Right forelimb (tissue), 1 donor: ENCODE measurements around the gene BACH2.
A peak's percentile ranks its signal among the peaks of the same experiment; 100 is the strongest.

ENCODE experiments used
- DNase-seq: peaks from one replicate; pipeline ENCODE4 v3.0.0-alpha.2; 2018

Gene BACH2

DNA sequence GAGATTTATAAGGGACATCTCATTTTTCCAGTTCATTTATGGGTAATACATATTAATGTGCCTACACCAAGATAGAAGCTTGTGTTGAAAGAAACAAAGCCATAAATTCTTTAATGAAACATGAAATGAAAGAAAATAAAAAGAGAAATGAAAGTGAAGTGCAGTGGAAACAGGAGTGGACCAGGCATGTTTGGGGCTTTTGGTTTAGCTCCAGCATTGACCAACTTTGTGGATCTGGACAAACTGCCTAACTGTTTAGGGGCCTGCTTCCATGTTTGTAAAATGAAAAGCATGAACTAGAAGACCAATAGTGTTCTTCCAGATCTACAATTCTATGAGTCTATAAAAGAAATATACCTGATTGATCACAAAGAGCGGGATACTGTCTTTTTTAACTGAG, 277.4 kb downstream of the BACH2 start:
- no peak for DNase-seq

DNA sequence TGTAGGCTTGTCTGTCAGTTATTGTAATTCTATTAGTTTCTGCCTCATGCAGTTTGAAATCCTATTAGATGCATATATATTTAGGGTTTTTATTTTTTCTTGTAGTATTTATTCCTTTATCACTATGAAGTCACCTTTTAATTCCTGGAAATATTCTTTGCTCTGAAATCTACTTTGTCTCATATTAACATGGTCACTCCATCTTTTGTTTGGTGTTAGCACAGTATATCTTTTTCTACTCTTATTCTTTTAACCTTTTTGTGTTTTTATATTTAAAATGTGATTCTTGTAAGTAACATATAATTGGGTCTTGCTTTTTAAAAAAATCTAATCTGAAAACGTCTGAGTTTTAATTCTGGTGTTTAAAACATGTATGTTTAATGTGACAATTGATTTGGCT, 280.8 kb downstream of the BACH2 start:
- no peak for DNase-seq

DNA sequence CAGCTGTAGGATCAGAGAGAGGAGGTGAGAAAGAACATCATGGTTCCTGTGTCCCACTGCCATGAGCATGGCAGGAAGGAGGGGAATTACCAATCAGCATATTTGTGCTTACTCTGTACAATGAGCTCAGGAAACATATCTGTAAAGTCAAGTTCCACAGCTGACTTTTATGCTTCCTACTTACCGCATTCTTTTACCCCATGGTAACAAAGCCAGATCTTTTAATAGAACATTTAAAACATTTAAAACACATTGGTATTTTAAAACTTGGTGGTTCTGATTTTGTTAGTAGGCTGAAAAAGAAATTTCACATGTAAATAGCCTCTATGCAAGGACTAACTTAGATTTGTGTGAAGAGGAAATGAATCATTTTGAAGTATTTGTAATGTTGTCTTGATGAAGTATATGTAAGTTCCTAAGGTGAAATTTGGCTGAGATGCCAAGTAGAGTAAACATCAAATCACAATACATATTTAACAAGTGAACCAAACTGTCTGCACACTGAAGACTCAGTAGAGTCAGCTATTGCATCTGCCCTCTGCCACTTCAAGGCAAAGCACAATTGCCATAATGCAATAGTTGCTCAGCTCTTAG, 287.6 kb downstream of the BACH2 start:
- no peak for DNase-seq

DNA sequence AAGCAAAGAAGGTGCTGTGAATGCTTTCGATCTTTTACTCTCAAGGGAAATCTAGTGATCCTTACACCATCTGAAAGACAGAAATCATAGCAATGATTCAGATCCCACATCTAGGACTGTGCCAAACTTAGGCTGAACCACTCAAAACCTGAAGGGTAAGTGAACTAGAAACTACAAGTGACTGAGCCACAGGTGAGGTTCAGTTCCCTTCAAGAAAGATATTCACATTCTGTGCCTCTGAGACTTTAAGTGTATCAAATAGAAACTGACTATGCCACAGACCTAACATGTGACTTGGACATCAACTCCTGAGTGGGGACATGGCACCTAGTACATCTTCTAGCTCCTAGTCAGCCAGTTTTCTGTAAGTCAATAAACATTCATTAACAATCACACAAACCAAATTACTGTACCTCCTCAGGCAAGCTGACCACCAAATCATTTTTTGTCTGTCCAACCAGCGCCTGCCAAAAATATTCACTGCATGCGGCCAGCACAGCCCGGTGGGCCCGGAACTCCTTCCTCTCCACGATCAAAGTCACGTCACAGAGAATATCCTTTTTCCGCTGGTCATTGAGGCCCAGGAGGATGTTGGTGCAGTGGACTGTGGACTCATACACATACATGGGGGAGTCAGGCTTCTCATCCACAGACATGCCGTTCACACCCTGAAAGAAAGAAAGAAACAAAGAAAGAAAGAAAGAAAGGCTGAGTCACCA, 288.3 kb downstream of the BACH2 start:
- DNase-seq, result no peak

DNA sequence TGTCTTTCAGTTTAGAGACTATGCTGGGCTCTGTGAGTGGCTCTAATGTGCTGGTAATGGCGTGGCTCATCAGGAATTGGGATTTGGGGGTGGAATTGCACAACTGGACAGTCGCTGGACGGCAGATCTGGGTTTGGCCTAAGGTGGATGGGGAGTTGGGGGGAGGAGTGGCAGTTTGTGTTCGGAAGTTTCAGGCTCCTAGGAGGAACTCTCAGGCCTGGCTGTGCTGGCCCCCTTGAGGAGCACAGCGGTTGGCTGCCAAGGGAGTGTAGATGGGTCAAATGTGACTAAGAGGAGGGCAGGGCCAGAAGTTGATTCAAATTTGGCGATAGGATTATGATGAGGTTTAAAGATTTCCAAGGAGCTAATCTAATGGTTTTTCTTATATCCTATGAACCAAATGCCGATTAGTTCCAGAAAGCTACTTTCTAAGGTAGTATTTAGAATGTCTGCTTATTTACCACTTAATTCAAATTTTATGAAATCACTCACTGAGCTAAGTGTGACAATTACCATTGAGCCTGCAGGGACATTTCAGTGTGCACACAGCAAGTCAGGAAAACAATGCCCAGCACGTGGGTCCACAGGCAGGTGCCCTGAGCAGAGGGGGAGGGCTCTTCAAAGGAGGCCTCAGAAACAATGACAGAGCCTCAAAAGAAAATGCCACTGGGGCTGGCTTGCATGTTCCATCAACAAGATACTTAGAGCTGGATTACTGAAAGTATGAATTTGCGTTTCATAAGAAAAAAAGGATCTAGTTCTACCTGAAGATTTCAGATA, 291.4 kb downstream of the BACH2 start:
- DNase-seq, result no peak

DNA sequence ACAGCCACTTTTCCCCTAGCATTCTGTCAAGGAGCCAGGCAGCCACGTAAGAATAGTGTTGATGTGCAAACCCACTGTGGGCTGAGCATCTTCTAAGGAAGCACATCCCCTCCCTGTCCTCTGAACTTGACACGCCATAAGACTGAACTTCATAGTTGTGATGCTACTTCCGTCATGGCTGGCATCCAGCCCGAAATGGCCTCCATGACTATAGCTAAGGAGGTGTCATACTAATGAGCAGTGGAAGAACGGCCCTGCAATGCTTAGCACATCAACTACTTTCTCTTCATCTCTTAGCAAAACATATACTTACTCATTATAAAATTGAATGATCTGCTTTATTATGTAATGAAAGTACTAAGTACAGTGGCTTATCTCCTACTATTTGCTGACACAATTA, 292.1 kb downstream of the BACH2 start:
- DNase-seq, result no peak

DNA sequence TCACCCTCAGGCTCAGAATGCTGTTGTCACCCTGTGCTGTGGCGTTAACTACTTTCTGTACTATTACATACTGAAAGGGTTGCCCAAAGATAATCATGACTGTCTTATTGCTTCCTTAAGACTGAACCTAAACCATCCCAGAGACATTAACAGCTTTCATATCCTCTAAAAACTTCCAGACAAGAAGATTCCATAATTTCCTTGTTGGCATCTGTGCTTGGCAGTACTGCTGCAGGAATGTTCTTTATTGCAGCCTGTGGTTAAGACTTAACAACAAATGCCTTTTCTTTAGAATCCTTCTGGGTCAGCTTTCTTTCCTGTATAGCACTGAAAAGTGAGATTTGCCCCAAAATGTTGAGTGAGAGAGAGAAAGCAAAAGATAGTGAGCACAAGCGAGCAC, 292.7 kb downstream of the BACH2 start:
- no peak for DNase-seq

DNA sequence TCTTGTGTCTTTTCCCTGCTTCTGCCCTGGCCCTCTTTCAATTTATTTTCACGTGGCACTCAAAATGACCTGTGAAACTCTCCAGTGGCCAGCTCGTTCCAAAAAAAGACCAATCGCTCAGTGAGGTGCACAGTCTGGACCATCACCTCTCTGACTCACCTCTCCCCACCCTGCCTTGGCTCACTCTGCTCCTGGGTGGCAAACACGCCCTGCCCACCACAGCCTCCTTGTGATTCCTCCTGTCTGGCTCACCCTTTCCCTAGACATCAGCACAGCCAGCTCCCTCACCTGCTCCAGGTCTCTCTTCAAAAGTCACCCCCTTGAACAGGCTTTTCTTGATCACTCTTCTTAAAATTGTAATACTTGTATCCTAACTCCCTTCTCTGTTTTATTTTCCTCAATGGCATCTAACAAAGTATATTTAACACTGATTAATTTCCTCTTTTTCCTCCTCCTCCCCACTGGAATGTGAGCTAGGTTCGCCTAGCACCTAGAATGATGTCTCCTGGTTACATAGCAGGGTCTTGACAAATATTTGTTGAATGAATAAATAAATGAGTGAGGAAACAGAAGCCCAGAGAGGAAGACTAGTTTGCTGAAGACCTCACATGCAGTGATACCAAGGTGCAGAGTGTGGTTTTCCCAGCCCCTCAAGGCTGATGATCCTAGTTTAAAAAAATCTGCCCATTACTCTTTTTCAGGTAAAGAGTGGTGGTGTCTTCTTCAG, 293.4 kb downstream of the BACH2 start:
- no peak for DNase-seq

DNA sequence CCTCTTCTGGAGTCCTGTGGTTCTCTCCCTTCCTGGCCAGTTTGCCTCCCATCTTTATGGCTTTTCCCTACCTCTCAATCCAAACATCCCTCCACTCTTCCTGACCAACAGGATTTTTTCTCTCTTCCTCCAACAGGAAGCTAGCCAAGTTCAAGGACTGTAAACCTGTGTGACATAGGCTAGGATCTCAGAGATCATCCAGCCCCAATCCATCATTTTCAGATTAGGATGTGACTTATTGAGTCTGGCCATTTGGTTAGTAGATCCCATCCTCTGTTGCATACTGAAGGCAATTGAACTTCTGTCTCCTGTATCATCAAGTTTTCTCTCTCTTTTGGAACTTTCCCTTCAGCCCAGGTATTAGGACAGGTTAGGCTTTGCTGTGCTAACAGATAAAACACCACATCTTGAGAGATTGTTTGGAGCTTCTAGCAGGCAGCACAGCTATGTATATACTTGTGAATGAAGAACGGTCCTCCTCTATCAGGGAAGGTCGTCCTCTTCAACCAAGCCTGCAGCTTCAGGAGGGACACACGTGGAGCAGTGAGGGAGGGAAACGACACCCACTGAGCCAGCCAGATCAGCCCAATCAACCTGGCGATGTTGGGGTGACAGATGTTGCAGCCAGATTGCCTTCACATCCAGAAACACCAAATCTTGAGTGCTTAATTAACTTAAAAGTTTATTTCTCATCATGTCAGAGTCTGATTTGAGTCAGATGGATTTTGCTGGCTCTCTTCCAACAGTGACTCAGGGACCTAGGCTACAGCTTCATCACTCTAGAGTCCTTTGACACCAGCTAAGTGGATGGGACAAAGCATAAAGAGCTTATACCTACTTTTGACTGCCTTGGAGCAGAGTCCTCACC, 295.5 kb downstream of the BACH2 start:
- no peak for DNase-seq

DNA sequence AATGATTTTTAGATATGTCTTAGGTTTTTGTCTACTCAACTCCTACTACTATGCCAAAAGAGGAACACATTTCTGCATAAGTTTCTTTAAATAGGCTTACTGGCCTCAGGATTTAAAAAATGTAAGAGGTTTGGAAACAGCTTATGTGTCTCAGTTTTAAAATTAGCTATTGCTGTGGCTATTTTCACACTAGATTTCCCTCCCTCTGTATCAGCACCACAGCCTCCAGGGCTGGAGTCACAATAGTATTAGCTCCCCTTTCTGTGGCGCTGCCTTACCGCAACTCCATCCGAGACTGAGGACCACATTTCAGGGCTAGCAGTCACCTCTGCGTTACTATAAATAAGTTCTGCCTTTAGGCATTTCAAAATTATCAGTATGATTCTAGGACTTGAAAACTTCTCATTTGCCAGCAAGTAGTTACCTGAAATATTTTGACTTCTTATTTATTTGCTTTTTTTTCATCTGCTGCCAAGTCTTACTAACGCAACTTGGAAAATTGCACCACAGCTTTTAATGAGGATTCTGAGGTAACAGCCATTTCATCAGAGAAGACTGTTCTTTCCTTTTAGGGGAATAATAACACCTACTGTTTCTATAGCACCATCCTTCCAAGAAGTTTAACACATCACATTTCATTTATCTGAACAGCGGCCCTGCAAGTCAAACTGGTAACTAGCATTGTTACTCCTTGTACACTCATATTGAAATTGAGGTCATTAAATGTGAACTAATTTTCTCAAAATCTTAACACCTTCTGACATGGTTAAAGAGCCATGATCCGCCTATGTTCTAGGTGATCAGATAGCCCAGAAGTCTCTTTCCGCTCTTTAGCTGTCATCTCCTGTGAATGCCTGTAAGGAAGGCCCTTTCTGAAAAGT, 296.5 kb downstream of the BACH2 start:
- no peak for DNase-seq

DNA sequence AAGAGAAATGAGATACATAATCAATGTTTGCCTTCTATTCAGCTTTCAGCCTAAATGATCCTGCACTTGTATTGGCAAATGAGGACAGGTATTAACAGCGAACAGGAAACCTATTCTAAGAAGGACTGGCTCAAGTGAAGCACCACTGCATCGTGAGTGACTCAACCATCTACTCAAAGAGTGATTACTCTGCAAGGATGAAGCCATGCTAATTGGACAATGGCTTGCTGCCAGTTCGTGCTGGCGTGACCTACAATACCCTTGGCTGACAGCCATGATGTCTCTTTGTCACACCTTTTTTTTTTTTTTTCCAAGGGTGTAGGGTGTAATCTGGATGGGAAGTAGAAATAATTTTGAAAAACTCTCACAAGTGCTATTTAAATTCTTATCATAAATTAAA, 297.5 kb downstream of the BACH2 start:
- DNase-seq, result no peak

DNA sequence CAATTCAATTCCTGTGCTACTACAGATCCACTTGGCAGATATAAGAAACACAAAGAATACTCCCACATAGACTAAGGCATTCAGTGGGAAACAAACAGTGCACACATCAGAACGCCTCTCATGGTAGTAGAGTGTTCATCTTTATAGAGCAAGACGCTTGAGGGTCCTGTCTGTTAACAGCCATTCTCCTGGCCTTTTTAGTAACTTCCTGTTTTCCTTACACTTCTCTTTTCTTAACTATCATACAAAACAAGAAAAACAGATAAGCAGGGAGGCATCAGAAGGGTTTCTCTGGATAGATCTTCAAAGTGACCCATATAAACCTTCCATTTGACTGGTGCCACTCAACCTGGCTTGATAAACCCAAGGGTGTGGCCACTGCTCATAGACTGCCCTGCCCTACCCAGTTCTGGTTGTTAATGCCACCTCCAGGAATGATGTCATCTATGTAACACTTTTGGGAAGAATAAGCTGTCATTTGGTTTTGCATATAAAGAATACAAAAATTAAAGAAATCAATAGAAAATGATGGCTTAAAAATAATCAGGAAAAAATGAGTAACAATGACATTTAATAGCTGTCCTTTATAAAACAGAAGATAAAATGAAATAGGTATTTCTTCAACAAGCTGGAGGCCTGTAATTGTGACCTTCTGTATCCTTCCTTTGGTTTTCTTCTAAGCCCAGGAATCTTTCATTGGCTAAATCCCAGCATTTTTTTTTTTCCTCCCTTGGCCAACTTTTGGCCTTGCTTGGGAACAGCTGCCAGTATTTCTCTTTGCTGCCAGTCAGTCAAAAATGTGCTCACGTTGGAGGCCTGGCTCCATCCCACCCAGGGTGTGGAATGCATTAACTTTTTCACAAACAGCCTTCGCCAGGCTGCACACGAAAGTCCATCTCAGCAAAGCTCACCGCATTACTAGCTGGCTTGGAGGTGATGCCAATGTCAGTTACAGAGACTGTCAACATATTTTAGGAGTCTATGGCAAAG, 298.9 kb downstream of the BACH2 start:
- DNase-seq, result peak; percentile 73

DNA sequence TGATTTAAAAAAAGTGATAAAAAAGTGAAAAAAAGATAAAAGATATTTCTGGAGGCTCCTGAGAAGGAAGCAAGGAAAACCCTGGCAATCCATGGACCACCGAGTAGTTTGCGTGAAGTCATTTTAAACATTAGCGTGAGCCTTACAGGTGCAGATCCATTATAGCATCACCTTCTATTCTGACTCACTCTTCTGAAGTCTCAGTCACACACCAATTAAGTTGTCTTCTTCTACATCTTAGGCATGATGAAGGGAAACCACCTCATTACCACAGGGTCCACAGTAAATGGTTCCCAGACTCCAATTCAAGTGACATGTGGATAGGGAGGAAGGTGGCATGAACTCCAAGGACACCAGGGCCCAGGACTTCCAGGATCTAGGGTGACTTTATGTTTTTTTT, 303.2 kb downstream of the BACH2 start:
- DNase-seq, result no peak

DNA sequence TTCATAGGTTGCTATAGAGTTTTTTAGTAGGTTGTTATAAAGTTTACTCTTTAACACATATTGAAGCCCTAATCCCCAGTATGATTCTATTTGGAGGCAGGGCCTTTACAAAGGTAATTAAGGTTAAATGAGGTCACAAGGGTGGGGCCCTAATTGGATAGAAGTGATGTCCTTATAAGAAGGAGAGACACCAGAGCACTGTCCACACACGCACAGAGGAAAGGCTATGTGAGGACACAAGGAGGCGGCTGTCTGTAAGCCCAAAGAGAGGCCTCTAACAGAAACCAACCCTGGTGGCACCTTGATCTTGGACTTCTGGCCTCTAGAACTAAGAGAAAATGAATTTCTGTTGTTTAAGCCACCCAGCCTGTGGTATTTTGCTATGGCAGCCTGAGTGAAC, 303.8 kb downstream of the BACH2 start:
- DNase-seq, result no peak

DNA sequence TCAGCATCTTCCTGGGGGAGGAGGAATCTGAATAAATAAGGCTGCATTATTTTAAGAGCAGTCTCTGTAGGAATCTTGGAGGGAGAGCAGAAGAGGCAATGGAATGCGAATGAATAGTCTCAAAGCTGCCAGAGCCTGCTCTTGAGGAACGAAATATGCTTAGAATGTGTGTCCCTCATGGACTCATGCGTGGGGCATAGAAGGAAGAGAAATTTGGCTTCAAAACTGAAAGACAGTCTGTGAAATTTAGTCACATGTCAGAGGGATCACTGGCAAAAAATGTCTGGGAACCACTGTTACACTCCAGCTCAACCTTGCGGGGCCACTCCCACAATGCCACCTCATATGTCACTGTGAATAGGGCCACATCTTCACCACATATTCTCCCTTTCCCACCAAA, 306.9 kb downstream of the BACH2 start:
- no peak for DNase-seq

DNA sequence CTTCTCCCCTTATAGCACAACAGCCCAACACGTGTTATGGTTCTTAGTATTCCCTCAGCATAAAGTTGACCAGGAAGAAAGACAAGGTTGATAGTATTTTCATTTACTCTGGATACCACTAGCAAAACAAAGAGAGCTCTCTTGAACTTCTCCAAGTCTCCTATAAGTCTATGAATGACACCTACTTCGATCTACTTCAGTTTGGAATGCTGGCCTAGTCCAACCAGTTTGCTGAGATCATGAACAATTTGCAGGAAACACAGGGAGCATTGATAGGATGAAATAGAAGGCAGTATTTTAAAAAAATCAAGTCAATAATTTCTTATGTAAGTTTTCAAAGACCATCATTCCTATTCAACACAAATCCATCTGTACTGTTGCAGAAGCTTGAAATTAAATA, 308.8 kb downstream of the BACH2 start:
- no peak for DNase-seq

DNA sequence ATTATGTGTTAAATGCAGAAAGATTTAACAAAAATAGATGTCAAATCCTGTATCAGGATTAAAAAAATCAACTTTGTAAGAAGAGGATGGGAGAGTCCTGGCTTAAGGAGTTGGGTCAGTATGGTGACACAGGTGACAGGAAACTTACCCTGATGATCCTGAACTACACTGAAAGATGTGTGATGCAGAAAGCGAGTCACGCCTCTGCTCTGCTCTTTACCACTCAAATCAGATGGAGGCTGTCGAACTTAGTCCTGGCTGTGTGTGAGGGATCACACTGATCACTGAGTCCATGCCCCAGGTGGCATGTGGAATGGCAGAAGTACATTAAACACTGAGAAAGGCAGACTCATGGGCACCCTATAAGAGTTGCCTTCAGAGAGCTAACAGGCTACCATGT, 309.5 kb downstream of the BACH2 start:
- DNase-seq, result no peak

DNA sequence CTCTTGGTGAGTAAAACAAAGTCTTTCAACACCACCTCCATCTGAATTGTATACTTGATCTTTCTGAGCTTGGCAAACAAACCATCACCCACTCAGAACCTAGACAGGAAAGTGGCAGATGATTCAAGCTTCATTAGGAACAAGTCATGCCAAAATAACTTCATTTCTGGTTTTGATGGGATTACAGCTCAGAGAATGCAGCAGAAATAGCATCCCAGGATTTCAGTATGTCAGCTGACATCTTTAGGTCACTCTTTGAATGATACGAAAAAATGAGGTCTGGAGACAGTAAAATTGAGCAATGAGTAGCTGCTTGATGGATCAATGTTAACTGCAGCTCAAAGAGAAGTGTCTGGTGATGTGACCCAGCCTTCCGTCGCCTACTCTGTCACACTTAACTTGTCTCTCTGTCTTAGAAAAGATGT, 310.0 kb downstream of the BACH2 start:
- no peak for DNase-seq

DNA sequence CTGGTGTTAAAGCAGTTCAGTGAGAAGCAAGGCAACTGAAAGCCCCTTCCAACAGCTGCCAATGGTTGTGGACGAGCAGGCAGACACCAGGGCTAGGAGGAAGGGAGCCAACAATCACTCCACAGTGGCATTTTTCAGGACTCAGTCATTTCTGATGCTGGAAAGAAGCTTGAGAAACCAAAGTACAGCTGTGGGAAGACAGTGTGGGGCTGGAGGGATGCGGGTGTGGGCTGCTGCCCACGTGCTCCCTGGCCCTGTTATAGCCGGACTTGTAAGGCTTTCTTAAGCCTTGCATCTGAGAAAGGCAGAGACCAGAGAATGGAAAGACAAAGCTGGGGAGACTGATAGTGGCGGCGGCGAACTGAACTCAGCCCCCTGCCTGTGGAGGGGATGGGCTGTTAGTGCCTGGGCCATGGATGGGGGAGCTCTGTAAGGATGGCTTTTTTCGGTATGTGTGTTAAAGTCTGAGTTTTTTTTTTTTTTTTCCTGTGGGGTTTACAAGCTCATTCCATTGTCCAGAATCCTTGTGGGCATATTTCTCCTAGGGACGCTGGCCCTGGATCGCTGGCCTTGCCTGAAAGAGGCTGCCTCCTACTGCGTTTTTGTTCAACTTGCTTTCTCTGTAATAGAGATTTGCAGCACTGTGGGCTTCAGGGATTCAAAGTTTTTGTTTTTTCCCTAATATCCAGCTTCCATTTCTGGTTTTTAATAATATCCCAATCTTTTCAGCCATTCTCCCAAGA, 310.7 kb downstream of the BACH2 start:
- peak; percentile 51 for DNase-seq
